ENCODE measurements around the gene DHRSX. TPM values are rescaled to one million over a fixed set of nuclear protein-coding genes. Genes with fewer than 3 reads are reported as not detected.

DHRSX gene
- total and polyA plus RNA-seq, 9 of the 15 experiments (the other 6 are each of a cell fraction or from before 2014, with no cell fraction given), result 0.59 to 11.0 (median 6.2) TPM

DNA sequence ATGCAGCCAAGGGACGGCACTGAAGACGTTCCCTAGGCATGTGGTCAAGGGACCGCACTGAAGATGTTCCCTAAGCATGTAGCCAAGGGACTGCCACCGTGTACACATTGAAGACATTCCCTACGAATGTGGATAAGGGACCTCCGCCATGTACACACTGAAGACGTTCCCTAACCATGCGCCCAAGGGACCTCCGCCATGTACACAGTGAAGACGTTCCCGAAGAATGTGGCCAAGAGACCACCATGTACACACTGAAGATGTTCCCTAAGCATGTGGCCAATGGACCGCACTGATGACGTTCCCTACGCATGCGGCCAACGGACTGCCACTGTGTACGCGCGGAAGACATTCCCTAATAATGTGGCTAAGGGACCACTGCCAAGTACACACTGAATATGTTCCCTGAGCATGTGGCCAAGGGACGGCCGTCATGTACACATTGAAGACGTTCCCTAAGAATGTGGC lies 48.4 kb downstream of the DHRSX start (continued):
- TF ChIP-seq CBFB (CRISPR knock-in tag; IDR thresholded peaks at IDR 0.05) (peak; percentile 61; the same call in 1 of the 2 replicates), LEF1 (IDR thresholded peaks at IDR 0.05) (no peak), PRMT5 (CRISPR knock-in tag; IDR thresholded peaks at IDR 0.05) (no peak), KHSRP (IDR thresholded peaks at IDR 0.05) (no peak), TGIF2 (CRISPR knock-in tag; IDR thresholded peaks at IDR 0.05) (no peak), MYBL2 (IDR thresholded peaks at IDR 0.05; ENCODE audit: low read depth) (no peak), MYBL2 (CRISPR knock-in tag; IDR thresholded peaks at IDR 0.05; ENCODE audit: borderline replicate concordance) (no peak), SMAD2 (IDR thresholded peaks at IDR 0.05; ENCODE audit: low read depth, low read length) (no peak), ESRRA (IDR thresholded peaks at IDR 0.05; ENCODE audit: borderline replicate concordance, low read depth) (peak; percentile 46; the same call in 1 of the 2 replicates), SIN3A (IDR thresholded peaks at IDR 0.05; ENCODE audit: borderline replicate concordance in 2 of 2, control insufficient read depth in 1 of 2, low read depth in 2 of 2, low read length in 2 of 2) (no peak), RBM14 (IDR thresholded peaks at IDR 0.05; ENCODE audit: borderline replicate concordance, insufficient read depth, low read depth, low read length) (no peak), ELF1 (tag; IDR thresholded peaks at IDR 0.05) (no peak), CREB1 (IDR thresholded peaks at IDR 0.05) (peak; percentile 65), CREB1 (CRISPR knock-in tag; IDR thresholded peaks at IDR 0.05) (peak; percentile 86), PPARD (CRISPR knock-in tag; IDR thresholded peaks at IDR 0.05) (no peak), NR2C1 (IDR thresholded peaks at IDR 0.05) (no peak), NR2C1 (tag; IDR thresholded peaks at IDR 0.05) (no peak), POLR2B (IDR thresholded peaks at IDR 0.05; ENCODE audit: low read depth, partially characterized antibody) (no peak), NFRKB (IDR thresholded peaks at IDR 0.05; ENCODE audit: low read depth) (0 out of 2 replicates have a peak, but pooled peaks have one; percentile 31), NFIC (IDR thresholded peaks at IDR 0.05) (no peak), MEF2A (IDR thresholded peaks at IDR 0.05; ENCODE audit: control insufficient read depth, low read depth, low read length) (no peak), ETV6 (IDR thresholded peaks at IDR 0.05; ENCODE audit: borderline replicate concordance in 1 of 2, low read depth in 2 of 2, low read length in 1 of 2) (peak in 1 of 2 experiments; percentile 41; a peak in 1 of 4 replicates), ETV6 (CRISPR knock-in tag; IDR thresholded peaks at IDR 0.05; ENCODE audit: borderline replicate concordance) (no peak), TEAD4 (IDR thresholded peaks at IDR 0.05; ENCODE audit: low read length) (peak; percentile 47; the same call in 1 of the 2 replicates), TEAD4 (CRISPR knock-in tag; IDR thresholded peaks at IDR 0.05; ENCODE audit: borderline replicate concordance) (no peak), RNF2 (IDR thresholded peaks at IDR 0.05) (peak; percentile 61), CCAR2 (IDR thresholded peaks at IDR 0.05; ENCODE audit: low read depth, low read length) (no peak), TFAM (CRISPR knock-in tag; conservative IDR thresholded peaks at IDR 0.05) (no peak), TOE1 (IDR thresholded peaks at IDR 0.05; ENCODE audit: borderline replicate concordance) (peak; percentile 95), TOE1 (CRISPR knock-in tag; IDR thresholded peaks at IDR 0.05; ENCODE audit: borderline replicate concordance, low read depth) (no peak), MEF2D (tag; conservative IDR thresholded peaks at IDR 0.05; ENCODE audit: low read depth) (no peak)
- TF ChIP-seq, protein P1, sequence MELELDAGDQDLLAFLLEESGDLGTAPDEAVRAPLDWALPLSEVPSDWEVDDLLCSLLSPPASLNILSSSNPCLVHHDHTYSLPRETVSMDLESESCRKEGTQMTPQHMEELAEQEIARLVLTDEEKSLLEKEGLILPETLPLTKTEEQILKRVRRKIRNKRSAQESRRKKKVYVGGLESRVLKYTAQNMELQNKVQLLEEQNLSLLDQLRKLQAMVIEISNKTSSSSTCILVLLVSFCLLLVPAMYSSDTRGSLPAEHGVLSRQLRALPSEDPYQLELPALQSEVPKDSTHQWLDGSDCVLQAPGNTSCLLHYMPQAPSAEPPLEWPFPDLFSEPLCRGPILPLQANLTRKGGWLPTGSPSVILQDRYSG (tag; conservative IDR thresholded peaks at IDR 0.05; ENCODE audit: low read depth), result no peak
- TF ChIP-seq, protein P2, sequence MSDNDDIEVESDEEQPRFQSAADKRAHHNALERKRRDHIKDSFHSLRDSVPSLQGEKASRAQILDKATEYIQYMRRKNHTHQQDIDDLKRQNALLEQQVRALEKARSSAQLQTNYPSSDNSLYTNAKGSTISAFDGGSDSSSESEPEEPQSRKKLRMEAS (CRISPR knock-in tag; IDR thresholded peaks at IDR 0.05), result peak; percentile 83
